HG03108 (cell line): ENCODE results near the gene DUS1L.
A peak's percentile ranks its signal among the peaks of the same experiment; 100 is the strongest.

ENCODE experiments used
- ATAC-seq: cut with Tn5 transposase; IDR thresholded peaks from one replicate; pipeline ENCODE4 v1.9.1; 2021; ENCODE audit warnings: moderate library complexity; ENCODE audit not compliant: unreplicated experiment

DUS1L gene

DNA sequence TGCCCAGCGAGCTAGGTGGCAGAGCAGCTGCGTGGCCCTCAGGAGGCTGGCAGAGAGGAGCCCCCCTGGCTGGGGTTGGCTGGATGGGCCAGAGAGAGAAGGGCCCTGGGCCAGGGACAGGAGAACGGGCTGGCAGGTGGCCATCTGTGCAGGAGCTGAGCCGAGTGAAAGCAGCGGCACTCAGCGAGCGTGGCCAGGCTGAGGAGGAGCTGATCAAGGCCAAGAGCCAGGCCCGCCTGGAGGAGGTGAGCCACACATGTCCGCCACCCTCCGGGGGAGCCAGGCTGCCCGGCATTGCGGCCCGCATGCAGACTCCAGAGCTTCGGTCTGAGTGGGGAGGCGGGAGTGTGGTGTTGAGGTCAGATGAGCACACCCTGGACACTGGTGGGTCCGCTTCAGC is 36.2 kb downstream of the DUS1L start:
- no peak for ATAC-seq

DNA sequence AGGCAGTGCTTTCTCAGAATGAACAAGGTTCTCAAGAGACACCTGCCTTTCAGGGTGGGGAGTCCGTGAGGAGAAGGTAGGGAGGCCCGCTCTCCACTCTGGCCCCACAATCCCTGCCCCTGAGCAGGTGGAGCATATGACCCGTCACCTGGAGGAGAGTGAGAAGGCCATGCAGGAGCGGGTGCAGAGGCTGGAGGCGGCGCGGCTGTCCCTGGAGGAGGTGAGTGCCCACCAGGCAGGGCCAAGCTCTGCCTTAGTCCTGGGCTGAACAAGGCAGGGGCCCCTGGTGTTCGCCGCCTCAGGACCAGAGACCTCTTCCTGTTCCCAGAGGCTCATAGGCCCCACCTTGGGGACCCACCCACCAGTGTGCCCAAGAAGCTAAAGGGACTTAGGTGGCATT is 36.6 kb downstream of the DUS1L start:
- ATAC-seq: no peak

DNA sequence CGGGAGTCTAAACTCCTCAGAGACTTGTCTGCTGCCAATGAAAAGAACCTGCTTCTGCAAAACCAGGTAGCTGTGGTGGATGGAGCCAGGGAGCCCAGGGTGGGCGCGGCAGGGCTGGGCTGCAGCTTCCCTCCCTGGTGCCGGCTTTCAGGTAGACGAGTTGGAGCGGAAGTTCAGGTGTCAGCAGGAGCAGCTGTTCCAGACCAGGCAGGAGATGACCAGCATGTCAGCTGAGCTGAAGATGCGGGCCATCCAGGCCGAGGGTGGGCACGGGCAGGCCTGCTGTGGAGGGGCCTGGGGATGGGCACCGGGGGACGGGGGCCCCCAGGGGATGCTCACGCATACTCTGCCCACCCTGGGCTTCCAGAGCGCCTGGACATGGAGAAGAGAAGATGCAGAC is 37.4 kb downstream of the DUS1L start:
- no peak for ATAC-seq

DNA sequence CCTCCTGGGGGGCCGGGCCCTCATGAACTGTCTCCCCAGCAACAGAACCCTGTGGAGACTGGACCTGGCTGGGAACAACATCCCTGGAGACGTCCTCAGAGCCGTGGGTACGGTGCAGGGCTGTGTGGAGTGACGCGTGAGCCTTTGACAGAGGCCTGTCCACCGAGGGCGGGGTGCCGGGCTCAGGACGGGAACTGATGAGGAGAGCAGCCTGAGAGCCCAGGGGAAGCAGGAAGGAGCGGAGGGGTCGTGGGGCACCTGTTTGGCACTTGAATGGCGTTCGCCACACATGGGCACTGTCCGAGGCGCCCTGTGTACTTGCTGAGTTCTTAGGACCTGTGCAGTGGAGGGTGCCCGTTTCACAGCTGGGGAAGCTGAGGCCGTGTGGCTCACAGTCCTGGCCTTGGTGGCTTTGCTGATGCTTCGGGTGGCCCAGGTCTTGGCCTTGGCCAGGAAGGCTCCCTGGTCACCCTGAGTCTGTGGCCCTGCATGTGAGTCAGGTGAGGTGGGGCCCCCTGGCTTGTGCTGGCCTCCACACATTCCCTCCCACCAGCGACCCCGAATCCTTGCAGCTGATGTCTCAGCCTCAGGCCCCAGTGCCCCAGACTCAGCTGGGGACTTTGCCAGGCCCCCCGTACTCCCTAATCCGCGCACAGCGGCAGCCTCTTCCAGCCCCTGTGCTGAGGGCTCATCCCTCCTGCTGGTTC is 40.0 kb downstream of the DUS1L start:
- ATAC-seq: no peak

DNA sequence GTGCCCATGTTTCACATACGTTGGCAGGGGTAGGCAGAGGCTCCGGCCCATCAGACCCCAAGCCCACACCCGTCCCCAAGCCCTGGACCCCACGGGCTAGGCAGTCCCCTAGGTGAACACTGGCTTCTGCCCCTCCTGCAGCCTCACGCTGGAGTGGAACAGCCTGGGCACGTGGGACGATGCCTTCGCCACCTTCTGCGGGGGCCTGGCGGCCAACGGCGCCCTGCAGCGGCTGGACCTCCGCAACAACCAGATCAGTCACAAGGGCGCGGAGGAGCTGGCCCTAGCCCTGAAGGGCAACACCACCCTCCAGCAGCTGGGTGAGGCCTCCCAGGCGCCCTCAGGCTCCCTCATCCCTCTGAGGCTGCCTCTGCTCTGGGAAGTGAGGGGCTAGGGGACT is 40.7 kb downstream of the DUS1L start:
- ATAC-seq: no peak

DNA sequence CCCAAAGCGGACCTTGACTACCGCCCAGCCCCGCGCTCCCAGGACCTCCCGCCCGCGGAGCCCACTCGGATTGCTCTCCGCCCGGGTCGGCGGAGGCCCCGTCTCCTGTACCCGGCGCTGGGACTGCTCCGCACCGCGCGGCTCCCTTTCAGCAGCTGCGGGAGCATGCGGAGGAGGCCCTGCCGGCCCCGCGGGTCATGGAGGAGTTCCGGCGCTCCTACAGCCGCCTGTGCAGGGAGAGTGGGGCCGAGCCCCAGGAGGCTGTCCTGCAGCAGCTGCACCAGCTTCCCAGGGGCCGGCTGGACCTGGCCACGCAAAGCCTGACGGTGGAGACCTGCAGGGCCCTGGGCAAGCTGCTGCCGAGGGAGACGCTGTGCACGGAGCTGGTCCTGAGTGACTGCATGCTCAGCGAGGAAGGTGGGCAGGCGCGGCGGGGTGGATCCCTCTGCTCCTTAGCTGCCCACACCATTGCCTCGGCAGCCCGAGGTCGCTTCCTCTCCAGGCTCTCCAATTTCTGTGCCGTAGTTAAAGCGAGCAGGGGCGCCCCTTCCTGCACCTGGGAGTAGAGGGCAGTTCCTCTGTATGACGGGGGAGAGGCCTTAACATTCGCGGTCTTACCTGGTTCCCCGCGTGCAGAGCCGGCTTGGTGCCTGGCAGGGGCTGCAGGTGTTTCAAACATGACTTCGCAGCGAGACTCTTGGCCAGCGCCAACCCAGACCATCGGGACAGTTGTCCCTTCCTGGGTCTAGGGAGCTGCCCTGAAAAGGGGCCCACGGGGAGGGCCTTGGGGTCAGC is 42.0 kb downstream of the DUS1L start:
- peak; percentile 7 for ATAC-seq

DNA sequence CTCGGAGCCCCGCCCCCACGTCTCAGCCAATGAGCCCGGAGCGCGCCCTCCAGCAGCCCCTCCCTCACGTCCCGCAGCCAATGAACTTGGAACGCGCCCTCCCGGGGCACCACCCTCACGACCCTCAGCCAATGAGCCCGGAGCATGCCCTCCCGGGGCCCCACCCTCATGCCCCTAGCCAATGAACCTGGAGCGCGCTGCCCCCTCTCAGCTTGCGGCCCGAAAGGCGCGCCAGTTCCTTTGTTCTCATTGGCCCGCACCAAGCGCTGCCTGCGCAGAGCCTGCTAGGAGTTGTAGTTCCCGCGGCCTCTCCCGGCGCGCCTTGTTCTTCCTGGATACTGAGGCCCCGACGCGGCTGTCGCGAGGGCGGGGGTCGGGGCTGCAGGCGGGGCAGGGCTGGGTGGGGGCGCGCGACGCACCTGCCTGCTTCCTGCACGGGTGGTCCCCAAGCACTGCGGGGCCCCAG is 42.6 kb downstream of the DUS1L start, which contains the start of gene LRRC45:
TSS of gene LRRC45 (plus strand) at position 325 of the 466 bp plus-strand sequence. CDS start 339 bp downstream, outside the sequence.
- peak; percentile 88 for ATAC-seq

DNA sequence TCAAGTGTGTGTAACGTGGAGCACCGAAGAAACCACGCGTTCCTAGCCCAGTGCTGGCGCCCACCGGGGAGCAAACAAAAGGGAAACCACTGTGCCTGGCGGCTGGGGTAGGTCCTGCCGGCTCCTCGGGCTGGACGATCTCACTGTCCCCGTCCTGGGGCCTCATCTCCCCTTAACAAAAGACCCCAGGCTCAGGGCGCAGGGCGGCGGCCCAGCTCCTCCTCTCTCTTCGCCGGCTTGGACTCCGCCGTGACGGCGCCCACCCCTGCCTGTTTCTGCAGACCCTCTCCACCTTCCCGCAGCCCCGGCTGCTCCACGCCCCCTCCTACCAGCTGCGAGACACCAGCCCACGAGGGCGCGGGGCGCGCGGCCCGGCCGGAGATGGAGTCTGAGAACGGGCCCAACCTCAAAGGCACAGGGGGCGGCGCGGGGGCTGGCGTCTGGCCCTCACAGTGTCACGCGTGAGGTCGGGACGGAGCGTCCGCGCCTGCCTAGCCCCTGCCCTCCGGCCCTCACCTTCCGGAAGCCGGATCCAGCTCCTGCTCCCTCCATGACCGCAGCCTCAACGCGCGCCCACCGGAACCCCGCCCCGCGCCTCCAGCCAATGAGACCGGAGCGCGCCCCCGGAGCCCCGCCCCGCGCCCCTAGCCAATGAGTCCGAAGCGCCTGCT is 43.2 kb downstream of the DUS1L start, which contains the start of gene CENPX:
TSS of gene CENPX (minus strand) at position 569 of the 671 bp plus-strand sequence. CDS start at position 552, 17 bp downstream.
- ATAC-seq: no peak

DNA sequence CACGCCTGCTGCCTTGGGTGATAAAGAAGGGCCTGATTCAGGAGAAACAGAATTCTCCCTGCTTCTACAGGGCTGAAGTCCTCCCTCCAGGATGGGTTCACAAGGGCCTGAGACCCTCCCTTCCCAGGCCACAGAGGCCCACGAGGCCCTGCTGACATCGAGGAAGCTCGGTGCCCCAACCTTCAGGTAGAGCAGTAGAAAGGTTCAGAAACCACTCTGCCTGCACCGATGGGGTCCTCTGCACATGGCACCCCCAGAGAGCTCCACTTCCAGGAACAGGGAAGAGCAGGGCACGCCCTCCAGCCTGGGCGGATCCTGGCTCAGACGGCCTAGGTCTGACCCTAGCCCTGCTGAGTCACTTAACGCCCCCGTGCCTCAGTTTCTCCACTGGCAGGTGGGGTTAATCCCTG is 43.7 kb downstream of the DUS1L start:
- ATAC-seq: no peak

DNA sequence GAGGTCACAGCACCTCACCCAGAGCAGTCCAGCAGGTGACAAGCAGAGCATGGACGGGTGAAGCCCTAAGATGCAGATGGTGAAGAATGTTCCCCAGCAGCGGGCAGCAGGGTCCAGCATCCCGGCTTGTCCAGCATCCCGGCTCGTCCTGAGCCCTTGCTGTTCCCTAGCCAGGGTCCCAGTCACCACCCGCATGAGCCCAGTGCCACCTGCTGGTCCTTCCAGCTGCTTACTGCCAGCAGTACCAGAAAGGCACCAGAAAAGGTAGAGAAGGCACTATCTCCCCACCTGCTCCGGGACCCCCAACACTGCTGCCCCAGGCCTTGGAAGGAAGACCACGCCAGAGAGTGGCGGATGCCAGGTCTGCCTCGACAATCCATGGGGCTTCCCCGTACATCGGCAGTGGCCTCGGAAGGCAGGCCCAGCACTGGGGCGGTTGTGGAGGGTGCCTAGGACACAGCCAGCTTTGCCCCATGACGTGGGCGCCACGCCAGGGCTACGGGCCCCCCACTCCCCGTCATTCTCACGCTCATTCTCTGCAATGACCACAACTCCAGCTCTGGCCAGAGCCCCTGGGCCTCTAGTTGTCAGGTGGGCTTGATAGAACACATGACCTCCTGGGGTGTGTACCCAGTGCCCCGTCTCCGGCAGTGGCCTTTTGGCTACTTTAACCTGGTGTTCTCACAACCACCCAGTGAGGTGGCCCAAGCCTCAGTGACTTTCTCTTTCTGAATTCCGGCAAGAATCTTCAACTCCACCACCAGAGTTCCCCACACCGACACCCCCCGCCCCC is 44.3 kb downstream of the DUS1L start:
- ATAC-seq: no peak

DNA sequence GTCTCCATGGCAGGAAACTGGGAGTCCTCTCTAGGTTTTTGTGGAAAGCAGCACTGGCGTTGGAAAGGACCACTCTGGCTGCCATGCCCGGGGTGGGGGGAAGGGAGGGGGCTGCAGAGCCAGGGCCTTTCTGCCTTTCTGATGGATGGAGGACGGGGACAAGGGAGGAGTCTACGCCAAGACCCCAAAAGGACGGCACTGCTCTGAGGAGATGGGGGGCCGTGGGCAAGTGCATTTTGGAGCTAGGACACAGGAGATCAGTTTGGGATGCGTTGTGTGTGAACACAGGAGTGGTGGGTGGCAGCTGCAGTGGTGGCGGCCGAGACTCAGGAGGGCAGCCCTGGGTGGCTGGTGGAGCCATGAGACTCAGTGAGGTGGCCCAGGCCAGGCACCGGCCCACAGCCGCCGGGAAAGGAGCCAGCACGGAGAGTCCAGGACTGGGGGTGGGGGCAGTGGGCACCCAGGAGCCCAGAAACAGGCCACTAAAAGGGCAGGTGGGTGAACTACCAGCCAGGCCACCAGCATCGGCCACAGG is 45.0 kb downstream of the DUS1L start:
- ATAC-seq: no peak

DNA sequence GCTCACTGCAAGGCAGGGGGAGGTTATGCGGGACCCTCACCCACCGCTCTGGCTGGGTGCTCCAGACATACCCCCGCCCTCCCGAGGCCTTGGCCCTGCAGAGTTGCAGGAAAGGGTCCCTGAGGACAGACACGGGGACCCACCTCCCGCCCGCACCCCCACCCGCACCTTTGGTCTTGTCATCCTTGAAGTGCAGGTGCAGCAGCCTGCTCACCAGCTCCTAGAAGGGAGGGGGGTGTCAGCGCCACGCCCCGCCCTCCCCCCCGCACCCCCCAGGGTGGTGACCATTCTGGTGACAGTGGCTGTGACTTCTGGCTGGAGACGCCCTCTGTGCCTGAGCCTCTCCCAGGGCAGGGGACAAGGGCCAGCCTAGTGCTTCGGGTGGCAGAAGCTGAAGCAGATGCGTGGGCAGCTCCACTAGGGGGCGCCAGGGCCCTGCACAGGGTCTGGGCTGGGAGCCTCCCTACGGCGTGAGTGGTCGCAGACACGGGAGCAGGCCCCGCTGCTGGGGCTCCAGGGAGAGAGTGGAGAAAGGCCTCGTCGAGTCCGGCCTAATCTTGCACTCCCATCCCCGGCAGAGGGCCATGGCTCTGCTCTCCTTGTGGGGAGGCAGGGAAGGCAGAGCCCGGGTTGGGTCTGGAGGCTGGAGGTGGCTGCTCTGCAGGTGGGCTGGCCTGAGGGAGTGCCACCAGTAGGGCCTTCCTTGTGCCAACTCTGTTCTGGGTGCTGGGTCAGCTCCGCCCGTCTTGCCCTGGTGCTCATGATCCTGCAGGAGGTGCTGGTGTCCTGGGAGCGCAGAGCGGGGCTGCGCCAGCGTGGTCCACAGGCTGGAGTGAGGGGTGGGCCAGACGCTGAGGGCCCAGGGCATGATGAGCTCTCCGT is 45.7 kb downstream of the DUS1L start:
- ATAC-seq: no peak

DNA sequence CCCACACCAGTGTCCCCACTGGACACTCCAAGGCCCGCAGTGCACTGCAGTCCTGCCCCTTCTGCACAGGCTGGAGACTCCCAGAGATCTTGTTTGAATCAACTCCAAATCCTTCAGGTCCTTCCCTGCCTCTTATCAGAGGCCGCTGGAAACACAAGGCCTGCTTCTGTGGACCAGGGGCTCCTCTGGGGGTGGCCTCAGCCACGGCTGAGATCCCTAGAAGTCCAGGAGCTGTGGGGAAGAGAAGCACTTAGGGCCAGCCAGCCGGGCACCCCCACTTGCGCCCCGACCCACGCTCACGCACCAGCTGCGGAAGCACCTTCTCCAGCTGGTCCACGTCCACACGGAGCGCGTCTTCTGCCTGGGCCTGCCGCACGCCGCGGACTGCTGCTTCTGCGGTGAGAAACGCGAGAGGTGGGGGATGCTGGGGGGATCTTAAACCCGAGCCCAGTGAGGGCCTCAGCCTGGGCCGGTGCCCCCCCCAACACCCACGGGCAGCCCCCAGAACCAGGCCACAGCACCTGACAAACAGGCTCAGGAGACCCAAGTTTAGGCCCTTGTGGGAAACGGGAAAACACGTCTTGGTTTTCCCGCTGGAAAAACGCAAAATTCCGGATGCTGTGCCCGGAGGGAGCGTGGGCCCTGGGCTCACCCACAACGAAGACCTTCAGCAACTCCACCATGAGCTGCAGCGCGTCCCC is 46.5 kb downstream of the DUS1L start:
- no peak for ATAC-seq

DNA sequence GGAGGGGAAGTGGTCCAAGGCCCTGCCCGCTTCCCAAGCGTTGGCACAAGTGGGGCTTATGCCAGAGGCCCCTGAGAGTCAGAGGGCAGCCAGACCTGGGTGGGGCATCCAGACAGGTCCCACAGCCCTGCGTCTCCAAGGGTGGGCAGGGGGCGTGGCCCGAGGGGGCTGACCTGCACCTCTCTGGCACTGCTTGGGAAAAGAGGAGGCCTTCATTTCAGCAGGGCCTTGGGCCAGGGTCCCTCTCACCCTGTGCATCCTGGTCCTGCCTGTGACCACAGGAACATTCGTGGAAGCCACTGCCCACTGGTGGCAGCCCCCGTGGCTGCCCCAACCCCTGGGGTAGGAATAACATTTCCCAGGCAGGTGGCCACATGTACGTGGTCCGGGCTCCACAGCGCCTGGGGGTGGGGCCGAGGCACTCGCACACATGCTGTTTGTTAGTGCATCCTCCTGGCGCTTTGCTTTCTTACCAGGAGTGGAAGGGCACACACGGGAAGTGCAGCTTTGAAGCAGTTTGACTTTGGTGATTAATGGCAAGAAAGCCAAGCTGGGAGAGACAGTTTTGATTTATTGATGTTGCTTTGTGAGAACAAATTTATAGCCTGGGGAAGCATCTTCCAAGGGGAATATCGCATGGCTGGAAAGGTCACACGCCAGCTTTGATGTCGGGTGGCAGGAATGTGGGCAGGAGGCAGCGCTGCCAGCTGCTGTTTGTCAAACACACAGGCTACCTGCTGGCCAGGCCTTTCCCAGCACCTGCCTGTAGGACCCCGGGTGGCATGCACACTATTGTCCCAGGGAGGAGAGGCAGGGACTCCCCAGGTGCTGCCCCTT is 47.2 kb downstream of the DUS1L start:
- ATAC-seq: no peak

DNA sequence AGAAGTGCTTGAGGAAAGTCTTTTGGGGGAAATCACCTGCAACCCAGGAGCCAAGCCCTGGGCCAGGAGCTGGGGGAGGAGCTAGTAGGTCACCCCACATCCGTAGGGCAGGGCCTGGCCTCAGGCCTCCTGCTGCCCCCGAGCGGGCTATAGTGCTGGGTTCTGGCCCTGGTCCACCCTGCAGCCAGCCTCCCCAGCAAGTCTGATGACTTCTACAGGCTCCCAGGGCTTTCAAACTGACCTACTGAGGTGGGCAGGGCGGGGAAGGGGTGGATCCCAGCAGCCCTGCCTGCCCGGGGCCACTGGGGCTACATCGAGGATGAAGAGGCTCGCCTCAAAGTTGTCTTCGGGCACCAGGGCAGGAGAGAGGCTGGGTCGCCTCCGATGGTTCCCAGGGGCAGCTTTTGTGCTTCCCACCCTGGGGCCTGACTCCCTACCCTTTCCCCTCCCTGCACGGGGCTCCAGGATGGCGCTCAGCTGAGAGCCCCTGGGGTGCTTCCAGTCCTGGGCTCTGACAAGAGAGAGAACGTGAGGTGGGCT is 47.9 kb downstream of the DUS1L start:
- ATAC-seq: no peak

DNA sequence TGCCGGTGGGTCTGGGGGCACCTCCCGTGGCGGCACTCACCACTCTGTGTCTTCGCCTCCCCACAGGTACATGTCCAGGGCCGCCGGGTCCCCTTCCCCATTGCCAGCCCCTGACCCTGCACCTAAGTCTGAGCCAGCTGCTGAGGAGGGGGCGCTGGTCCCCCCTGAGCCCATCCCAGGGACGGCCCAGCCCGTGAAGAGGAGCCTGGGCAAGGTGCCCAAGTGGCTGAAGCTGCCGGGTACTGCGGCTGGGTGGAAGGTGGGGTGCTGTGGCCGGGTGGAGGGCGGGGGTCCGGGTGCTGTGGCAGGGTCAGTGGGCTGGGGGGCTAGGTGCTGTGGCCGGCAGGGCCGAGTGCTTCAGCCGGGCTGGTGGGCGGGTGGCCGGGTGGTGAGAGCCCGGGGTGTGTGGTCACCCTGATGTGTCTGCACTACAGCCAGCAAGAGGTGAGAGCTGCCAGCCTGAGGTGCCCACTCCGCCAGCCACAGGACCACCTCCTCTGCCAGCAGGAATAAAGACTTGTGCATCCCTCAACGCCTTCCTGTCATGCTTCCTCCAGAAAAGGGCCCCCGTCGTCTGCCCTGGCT is 48.6 kb downstream of the DUS1L start:
- no peak for ATAC-seq
